ENCODE results near the gene RPL37A.
"Not testable (repeated sequence)": the region's sequence is repeated elsewhere in the genome, so short reads cannot be mapped to it uniquely, and the experiment has no call there.

DNA sequence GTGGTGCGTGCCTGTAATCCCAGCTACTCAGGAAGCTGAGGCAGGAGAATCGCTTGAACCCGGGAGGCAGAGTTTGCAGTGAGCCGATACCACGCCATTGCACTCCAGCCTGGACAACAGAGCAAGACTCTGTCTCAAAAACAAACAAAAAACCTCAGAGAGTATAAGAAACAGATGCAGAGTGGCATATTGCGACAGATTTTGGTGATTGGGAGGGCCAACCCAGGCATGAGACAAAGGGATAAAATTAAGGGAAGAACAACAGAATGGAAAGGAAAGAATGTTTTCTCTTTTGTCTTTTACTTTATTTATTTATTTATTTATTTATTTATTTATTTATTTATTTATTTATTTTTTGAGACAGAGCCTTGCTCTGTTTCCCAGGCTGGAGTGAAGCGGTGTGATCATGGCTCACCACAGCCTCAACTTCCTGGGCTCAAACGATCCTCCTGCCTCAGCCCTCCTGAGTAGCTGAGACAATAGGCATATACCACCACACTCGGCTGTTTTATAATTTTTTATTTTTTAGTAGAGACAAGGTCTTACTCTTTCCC is 20.0 kb downstream of the RPL37A start:
- TF ChIP-seq, protein P1, sequence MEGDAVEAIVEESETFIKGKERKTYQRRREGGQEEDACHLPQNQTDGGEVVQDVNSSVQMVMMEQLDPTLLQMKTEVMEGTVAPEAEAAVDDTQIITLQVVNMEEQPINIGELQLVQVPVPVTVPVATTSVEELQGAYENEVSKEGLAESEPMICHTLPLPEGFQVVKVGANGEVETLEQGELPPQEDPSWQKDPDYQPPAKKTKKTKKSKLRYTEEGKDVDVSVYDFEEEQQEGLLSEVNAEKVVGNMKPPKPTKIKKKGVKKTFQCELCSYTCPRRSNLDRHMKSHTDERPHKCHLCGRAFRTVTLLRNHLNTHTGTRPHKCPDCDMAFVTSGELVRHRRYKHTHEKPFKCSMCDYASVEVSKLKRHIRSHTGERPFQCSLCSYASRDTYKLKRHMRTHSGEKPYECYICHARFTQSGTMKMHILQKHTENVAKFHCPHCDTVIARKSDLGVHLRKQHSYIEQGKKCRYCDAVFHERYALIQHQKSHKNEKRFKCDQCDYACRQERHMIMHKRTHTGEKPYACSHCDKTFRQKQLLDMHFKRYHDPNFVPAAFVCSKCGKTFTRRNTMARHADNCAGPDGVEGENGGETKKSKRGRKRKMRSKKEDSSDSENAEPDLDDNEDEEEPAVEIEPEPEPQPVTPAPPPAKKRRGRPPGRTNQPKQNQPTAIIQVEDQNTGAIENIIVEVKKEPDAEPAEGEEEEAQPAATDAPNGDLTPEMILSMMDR (IDR thresholded peaks at IDR 0.05; ENCODE audit: low read depth, low read length): not testable (repeated sequence)
- TF ChIP-seq EZH2phosphoT487 (IDR thresholded peaks at IDR 0.05; ENCODE audit: low read depth): not testable (repeated sequence)
